Adrenal gland (tissue), 12 donors: ENCODE measurements around the gene CD22. TPM values are rescaled to one million over a fixed set of nuclear protein-coding genes. Genes with fewer than 3 reads are reported as not detected.
"Not testable (repeated sequence)": the region's sequence is repeated elsewhere in the genome, so short reads cannot be mapped to it uniquely, and the experiment has no call there.

Source experiments
- DNase-seq, 7 donors: peaks; one replicate each; pipeline ENCODE4 v3.0.0-alpha.2; 2019 to 2020
- H3K27ac ChIP-seq, 5 donors: fragments of 200-600 bp; sonication (generic) in 4 of 5; 1 replicate in 3 of 5; 2 replicates in 2 of 5; pipeline versions ENCODE4 v1.5.1 to v1.8.0; 2016 to 2020; ENCODE audit warnings: mild to moderate bottlenecking in 1 of 5
- H3K27me3 ChIP-seq: fragments of 200-600 bp; 2 replicates; pipeline ENCODE4 v1.8.0; 2021
- H3K36me3 ChIP-seq, 2 donors: fragments of 200-600 bp; replicated peaks in 1 of 2; 1 replicate in 1 of 2; 2 replicates in 1 of 2; pipeline versions ENCODE4 v1.5.1 to v1.8.0; 2018 to 2022
- H3K4me1 ChIP-seq, 2 donors: fragments of 200-600 bp; replicated peaks in 1 of 2; 1 replicate in 1 of 2; 2 replicates in 1 of 2; pipeline versions ENCODE4 v1.5.1 to v1.8.0; 2018 to 2021
- H3K4me3 ChIP-seq, 4 donors: fragments of 200-600 bp; sonication (generic) in 3 of 4; one replicate each; pipeline ENCODE4 v1.5.1; 2016 to 2018
- H3K9me3 ChIP-seq, 3 donors: fragments of 200-600 bp; sonication (generic) in 1 of 3; replicated peaks in 1 of 3; 1 replicate in 2 of 3; 2 replicates in 1 of 3; pipeline versions ENCODE4 v1.5.1 to v1.8.0; 2016 to 2021
- CTCF ChIP-seq, 6 experiments: fragments of 450-650 bp in 4 of 6; fragments of 200-600 bp in 2 of 6; sonication (generic) in 1 of 6; IDR thresholded peaks; 1 replicate in 5 of 6; 2 replicates in 1 of 6; pipeline versions ENCODE4 v1.5.1 to v1.8.0; 2016 to 2021; ENCODE audit warnings: antibody characterized with exemption in 6 of 6, mild to moderate bottlenecking in 2 of 6, moderate library complexity in 1 of 6
- POLR2A ChIP-seq, 2 donors: fragments of 450-650 bp; IDR thresholded peaks; one replicate each; pipeline ENCODE4 v1.6.1; 2017; ENCODE audit warnings: antibody characterized with exemption in 2 of 2, mild to moderate bottlenecking in 2 of 2, moderate library complexity in 1 of 2
- WGBS, 4 donors: extraction: QIAGEN DNeasy Blood & Tissue Kit in 2 of 4; methylation state at CpG; one replicate each; pipeline versions ENCODE4 v1.1.5 to v1.1.7; 2013 to 2017; 5-methylcytosine and 5-hydroxymethylcytosine counted together
- intact Hi-C, 2 donors: fragments of 100-400 bp; cut with DNase I; formaldehyde crosslinking; loops; one replicate each; pipeline versions ENCODE4 v1.14.1 to v1.15.0; 2022 to 2023
- polyA plus RNA-seq, 3 donors: library from polyadenylated mRNA; stranded (reverse); fragments of 200-250 nt in 2 of 3; fragments of 350-450 nt in 1 of 3; fragmentation: Illumina TruSeq in 1 of 3; extraction: RNeasy Lipid Tissue Mini Kit (QIAGEN cat#74804) in 1 of 3; gene quantifications; one replicate each; pipeline ENCODE4 v1.2.3, GENCODE V29; 2013 to 2014
- total RNA-seq, 9 donors: library from RNA; depleted of rRNA in 4 of 9; stranded (reverse); fragments of >200 nt in 4 of 9; fragments of 120-200 nt in 1 of 9; fragmentation: NEBNext Ultra II Directional in 1 of 9; extraction: Animal tissue kit (Norgen Biotek cat#: 25700) in 1 of 9; gene quantifications; one replicate each; pipeline versions ENCODE4 v1.1.0 to v1.2.4, GENCODE V29; 2013 to 2023
- donor health status: healthy with polysubstance abuse.
- donor health status: Bipolar disorder and iron deficiency.
- donor health status: DM: yes; HTN: yes; CAD: no.
- donor health status: DM: no; HTN: no; CAD: no.
- donor health status: DM: no; HTN: no; CAD: no.
- donor health status: DM: yes; HTN: yes; CAD: no.

Gene CD22
- total and polyA plus RNA-seq, 12 donors: 1.8 to 16.1 (median 6.2) TPM

- WGBS, 4 donors: 64 to 73% (median 72%) methylated on average over 9 of the region's 9 CpGs
- TF ChIP-seq CTCF (IDR thresholded peaks at IDR 0.05): no peak
- no peaks in the 10 kb centered on the region for H3K36me3 ChIP-seq
- H3K27ac ChIP-seq: no peak overlapping the region
- DNase-seq: peak in 1 of 7 donors; percentile 7
- no peaks in the 10 kb centered on the region for H3K4me1 ChIP-seq
- intact Hi-C loops: loop anchor here (2.0 to 5.0 kb wide), 4 partner anchors 107 to 141 kb away; no protein-coding TSS in a partner anchor
- H3K9me3 ChIP-seq: no peaks in the 10 kb centered on the region
- H3K27me3 ChIP-seq: peaks cover 5% of the 10 kb centered on the region
- no peak overlapping the region for H3K4me3 ChIP-seq
Measured at GRCh38 chr19:35353635-35354034, 24.6 kb downstream of the CD22 start.

- Histone ChIP-seq H3K4me3 (no peak overlapping the region), H3K9me3 (no peaks in the 10 kb centered on the region), H3K36me3 (no peaks in the 10 kb centered on the region), H3K27ac (no peak overlapping the region), H3K27me3 (peaks cover 5% of the 10 kb centered on the region), H3K4me1 (no peaks in the 10 kb centered on the region)
- TF ChIP-seq CTCF (IDR thresholded peaks at IDR 0.05) (no peak), POLR2A (IDR thresholded peaks at IDR 0.05) (no peak)
- intact Hi-C loops: loop anchor here (2.0 to 5.0 kb wide), 2 partner anchors 106 to 117 kb away; no protein-coding TSS in a partner anchor
- 72 to 81% (median 79%) methylated on average over 8 of the region's 8 CpGs for WGBS, 4 donors
- DNase-seq: no peak
Measured at GRCh38 chr19:35354898-35355297, 25.9 kb downstream of the CD22 start.

GRCh38 chr19:35355791-35356460 is 26.9 kb downstream of the CD22 start:
- peak in 1 of 7 donors; percentile 11 for DNase-seq
- TF ChIP-seq POLR2A (IDR thresholded peaks at IDR 0.05) (no peak), CTCF (IDR thresholded peaks at IDR 0.05) (no peak)
- no peak overlapping the region for H3K4me3 ChIP-seq
- WGBS, 4 donors: 43 to 61% (median 47%) methylated on average over 5 to 6 of the region's 6 CpGs
- intact Hi-C loops: loop anchor here in 1 of 2 donors (2.0 kb wide), 1 partner anchor 105 kb away; no protein-coding TSS in a partner anchor
- H3K9me3 ChIP-seq: no peaks in the 10 kb centered on the region
- H3K36me3 ChIP-seq: no peaks in the 10 kb centered on the region
- H3K4me1 ChIP-seq: no peaks in the 10 kb centered on the region
- no peak overlapping the region for H3K27ac ChIP-seq
- peaks cover 5% of the 10 kb centered on the region for H3K27me3 ChIP-seq

GRCh38 chr19:35357867-35358573 is 29.0 kb downstream of the CD22 start, which contains the start of gene FFAR3:
TSS of gene FFAR3 (plus strand) at chr19:35358460. CDS start at chr19:35358891, 431 bp downstream.
- intact Hi-C loops: no loop called here
- peak in 6 of 7 donors; percentile 24 to 75 (median 52) for DNase-seq
- no peak for TF ChIP-seq CTCF (IDR thresholded peaks at IDR 0.05)
- TF ChIP-seq POLR2A (IDR thresholded peaks at IDR 0.05): no peak
- Histone ChIP-seq H3K4me1 (no peaks in the 10 kb centered on the region), H3K27me3 (no peaks in the 10 kb centered on the region), H3K9me3 (no peaks in the 10 kb centered on the region), H3K36me3 (no peaks in the 10 kb centered on the region), H3K27ac (no peak within 1 kb of the TSS), H3K4me3 (no peak within 1 kb of the TSS)
- 46 to 56% (median 52%) methylated on average over 15 to 18 of the region's 18 CpGs for WGBS, 4 donors

- intact Hi-C loops, H3K9me3 ChIP-seq, DNase-seq, H3K36me3 ChIP-seq, H3K4me3 ChIP-seq, H3K27me3 ChIP-seq, H3K4me1 ChIP-seq, H3K27ac ChIP-seq: not testable (repeated sequence)
- WGBS, 4 donors: 75 to 84% (median 80%) methylated on average over 8 to 13 of the region's 16 CpGs
Measured at GRCh38 chr19:35358834-35359233, 29.8 kb downstream of the CD22 start.

- H3K27ac ChIP-seq, H3K36me3 ChIP-seq, intact Hi-C loops, H3K4me3 ChIP-seq, H3K27me3 ChIP-seq, H3K9me3 ChIP-seq, H3K4me1 ChIP-seq: not testable (repeated sequence)
- WGBS, 4 donors: 71 to 91% (median 85%) methylated on average over 9 to 19 of the region's 21 CpGs
- DNase-seq: peak in 1 of 7 donors; percentile 38
Measured at GRCh38 chr19:35359395-35359794, 30.4 kb downstream of the CD22 start.

- H3K4me3 ChIP-seq, H3K4me1 ChIP-seq, H3K9me3 ChIP-seq, intact Hi-C loops, H3K27ac ChIP-seq, H3K27me3 ChIP-seq, H3K36me3 ChIP-seq: not testable (repeated sequence)
- DNase-seq: peak in 1 of 7 donors; percentile 2
- WGBS, 4 donors: 80 to 93% methylated on average over 2 of the region's 5 CpGs; no CpG with 5 or more reads in 2 of the 4 donors
Measured at GRCh38 chr19:35360081-35360480, 31.1 kb downstream of the CD22 start.
